Endometrial microvascular endothelial cells (primary cell): ENCODE results near the gene POLR3C. TPM values are rescaled to one million over a fixed set of nuclear protein-coding genes. Genes with fewer than 3 reads are reported as not detected.
"Not testable (repeated sequence)": the region's sequence is repeated elsewhere in the genome, so short reads cannot be mapped to it uniquely, and the experiment has no call there.

Experiments used
- in situ Hi-C: cut with HindIII; loops from 2 replicates; pipeline ENCODE4 v1.10.0; 2017; ENCODE audit warnings: low sequenced_read_pairs, low pct_unique_long_range_greater_than_20kb; ENCODE audit errors: inconsistent ontology term
- total RNA-seq: library from RNA; depleted of rRNA; stranded (reverse); fragments of >200 nt; gene quantifications from one replicate; pipeline ENCODE4 v1.2.3, GENCODE V29; 2015; ENCODE audit errors: inconsistent ontology term

Gene POLR3C, protein sequence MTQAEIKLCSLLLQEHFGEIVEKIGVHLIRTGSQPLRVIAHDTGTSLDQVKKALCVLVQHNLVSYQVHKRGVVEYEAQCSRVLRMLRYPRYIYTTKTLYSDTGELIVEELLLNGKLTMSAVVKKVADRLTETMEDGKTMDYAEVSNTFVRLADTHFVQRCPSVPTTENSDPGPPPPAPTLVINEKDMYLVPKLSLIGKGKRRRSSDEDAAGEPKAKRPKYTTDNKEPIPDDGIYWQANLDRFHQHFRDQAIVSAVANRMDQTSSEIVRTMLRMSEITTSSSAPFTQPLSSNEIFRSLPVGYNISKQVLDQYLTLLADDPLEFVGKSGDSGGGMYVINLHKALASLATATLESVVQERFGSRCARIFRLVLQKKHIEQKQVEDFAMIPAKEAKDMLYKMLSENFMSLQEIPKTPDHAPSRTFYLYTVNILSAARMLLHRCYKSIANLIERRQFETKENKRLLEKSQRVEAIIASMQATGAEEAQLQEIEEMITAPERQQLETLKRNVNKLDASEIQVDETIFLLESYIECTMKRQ
- total RNA-seq, result 30.4 TPM

DNA sequence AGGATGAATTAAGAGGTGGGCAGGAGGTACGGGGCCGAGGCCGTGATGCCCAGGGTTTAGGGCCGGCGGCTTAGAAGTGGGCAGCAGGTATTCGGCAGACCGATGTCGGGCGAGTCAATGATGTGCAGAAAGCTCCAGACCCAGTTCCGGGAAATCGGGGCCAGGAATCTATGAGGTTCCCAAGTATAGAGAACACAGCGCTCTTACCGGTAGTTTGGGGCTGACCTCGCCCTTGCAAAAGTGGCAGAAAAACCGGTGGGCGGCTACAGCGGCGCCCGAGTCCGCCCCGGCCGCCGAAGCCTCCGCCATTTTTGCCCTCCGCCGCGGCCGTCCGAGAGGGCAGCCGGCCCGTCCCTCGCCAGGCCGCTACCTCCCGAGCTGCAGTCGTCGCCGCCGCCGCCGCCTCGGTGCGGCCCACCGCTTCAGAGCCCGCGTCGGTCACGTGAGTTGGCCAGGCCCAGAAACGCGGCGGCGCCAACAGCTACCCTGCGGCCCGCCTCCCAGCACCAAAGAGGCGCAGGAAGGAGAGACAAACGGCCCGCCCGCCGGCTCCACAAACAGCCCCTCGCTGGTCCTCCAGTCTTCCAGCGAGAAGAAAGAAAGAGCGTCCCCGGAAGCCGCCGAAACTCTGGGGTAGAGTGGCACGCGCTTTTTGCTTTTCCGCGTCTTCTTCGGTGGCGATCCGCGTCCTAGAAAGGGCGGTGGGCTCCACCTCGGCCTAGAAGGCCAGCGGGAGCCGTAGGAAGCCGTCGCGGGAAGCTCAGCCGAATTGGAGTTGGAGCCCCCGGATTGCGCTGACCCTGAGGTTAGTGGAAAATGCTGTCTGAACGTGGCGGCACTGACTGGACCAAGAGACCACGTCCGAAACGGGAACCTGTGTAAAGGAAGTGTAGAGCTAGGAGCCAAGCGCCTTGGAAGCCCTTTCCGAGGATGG, at the start of gene POLR3C, which contains the start of gene RNF115:
Gene POLR3C (plus strand): TSS at position 636 of the 934 bp plus-strand sequence. CDS start 1,577 bp downstream, outside the sequence.
Gene RNF115 (minus strand): TSS at position 531 of the 934 bp plus-strand sequence. CDS start 222 bp downstream, at position 309.
- in situ Hi-C loops, result no loop called here

- in situ Hi-C loops, result no loop called here
These were observed 46.4 kb upstream of the POLR3C start for GRCh38 chr1:145777357-145778145.

DNA sequence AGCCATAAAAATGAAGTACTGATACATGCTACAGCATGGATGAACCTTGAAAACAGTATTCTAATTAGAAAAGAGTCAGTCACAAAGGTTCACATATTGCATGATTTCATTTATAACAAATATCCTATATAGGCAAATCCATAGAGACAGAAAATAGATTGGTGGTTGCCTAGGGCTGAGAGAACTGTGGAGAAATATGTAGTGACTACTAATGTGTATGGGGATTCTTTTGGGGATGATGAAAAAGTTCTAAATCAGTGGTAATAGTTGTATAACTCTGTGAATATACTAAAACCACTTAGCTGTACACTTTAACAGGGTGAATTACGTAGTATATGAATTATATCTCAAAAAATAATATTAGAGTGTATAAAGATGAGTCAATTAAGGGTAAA, 45.9 kb upstream of the POLR3C start:
- in situ Hi-C loops, result no loop called here

DNA sequence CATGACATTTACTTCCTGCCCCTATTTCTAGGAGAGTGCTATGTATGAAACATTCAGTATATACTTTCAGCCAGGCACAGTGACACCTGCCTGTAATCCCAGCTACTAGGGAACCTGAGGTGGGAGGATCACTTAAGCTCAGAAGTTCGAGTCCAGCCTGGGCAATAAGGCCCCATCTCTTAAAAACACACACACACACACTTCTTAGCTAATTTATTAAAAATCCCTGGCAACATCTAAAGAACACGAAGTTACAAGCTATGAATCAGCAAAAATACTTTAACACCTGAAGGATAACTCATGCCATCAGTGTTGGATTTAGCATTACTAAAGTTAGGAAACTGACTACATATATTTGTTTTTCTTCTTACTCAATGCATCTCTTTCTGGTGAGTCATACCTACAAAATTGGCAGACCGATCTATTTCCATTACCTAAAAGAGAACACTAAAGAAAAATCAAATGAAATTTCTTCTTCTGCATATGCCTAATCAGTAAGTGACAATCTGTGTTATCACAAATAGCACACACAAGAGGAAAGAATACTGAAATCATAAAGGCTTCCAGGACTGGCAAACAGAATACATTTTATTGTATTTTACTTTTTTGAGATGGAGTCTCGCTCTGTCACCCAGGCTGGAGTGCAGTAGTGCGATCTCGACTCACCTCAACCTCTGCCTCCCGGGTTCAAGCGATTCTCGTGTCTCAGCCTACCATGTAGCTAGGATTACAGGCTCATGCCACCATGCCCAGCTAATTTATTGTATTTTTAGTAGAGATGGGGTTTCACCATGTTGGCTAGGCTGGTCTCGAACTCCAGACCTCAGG, 41.5 kb upstream of the POLR3C start:
- in situ Hi-C loops, result no loop called here

DNA sequence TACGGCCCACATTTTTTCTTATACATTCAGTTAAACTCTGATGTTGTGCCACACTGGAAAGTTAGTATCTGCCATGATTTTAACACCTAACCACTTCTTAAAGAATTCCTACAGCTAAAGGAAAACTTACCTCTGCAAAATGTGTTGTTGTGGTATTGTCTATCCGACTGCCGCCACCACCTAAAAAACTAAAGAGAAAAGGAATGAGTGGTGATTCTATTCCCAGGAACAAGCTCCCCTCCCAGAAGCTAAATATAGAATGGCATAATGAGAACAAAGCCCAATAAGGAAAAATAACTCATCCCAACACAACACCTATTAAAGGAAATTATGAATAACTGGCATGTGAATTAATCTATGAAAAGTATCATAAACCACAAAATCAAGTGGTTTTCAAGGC, 39.6 kb upstream of the POLR3C start:
- in situ Hi-C loops, result no loop called here

- in situ Hi-C loops, result no loop called here
These were observed 38.5 kb upstream of the POLR3C start for GRCh38 chr1:145785547-145785946.

GRCh38 chr1:145786271-145786670, 37.7 kb upstream of the POLR3C start:
- in situ Hi-C loops, result no loop called here

DNA sequence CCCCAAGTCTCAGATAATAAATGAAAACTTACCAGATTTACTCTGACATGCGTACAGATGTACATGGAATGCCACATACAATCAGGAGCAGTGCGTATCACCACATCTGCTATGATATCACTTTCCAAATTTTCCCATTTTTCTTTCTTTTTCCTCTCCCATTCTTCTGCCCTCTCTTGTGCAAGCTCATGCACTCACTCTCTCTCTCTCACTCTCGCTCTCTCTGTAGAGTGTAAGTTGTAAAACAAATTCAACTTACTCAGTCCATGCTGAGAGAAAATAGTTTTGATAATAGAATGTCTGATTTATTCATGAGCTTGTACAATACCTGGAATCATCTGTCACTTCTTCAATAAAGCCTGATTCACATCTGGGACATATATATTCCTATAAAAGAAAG, 35.4 kb upstream of the POLR3C start:
- in situ Hi-C loops, result no loop called here

DNA sequence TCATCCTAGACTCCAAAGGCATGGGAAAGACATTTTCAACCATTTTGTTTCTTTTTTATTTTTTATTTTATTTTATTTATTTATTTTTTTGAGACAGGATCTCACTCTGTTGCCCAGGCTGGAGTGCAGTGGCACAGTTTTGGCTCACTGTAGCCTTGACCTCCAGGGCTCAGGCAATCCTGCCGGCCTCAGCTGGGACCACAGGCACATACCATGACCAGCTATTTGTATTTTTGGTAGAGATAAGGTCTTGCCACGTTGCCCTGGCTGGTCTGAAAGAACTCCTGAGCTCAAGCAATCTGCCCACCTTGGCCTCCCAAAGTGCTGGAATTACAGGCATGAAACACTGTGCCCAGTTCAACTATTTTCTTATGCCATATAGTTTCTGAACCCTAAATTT, 32.1 kb upstream of the POLR3C start:
- in situ Hi-C loops, result not testable (repeated sequence)

- in situ Hi-C loops, result no loop called here
These were observed 31.5 kb upstream of the POLR3C start for GRCh38 chr1:145792484-145792883.

- in situ Hi-C loops, result no loop called here
These were observed 28.6 kb upstream of the POLR3C start for GRCh38 chr1:145795257-145795881.

GRCh38 chr1:145796753-145797152, 27.2 kb upstream of the POLR3C start:
- in situ Hi-C loops, result no loop called here

DNA sequence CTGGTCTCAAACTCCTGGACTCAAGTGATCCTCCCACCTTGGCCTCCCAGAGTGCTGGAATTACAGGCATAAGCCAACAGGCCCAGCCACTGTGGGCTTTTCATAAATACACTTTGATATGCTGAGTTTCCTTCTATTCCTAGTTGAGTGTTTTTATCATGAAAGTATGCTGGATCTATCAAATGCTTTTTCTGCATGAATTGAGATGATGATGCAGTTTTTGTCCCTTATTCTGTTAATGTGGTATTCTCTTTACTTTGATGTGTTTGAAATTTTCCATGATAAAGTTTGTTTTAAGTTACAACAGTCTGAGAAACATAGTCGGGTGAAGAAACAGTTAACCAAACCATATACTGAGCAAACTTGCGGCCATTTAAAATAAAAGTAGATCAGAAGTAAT, 24.2 kb upstream of the POLR3C start:
- in situ Hi-C loops, result no loop called here

DNA sequence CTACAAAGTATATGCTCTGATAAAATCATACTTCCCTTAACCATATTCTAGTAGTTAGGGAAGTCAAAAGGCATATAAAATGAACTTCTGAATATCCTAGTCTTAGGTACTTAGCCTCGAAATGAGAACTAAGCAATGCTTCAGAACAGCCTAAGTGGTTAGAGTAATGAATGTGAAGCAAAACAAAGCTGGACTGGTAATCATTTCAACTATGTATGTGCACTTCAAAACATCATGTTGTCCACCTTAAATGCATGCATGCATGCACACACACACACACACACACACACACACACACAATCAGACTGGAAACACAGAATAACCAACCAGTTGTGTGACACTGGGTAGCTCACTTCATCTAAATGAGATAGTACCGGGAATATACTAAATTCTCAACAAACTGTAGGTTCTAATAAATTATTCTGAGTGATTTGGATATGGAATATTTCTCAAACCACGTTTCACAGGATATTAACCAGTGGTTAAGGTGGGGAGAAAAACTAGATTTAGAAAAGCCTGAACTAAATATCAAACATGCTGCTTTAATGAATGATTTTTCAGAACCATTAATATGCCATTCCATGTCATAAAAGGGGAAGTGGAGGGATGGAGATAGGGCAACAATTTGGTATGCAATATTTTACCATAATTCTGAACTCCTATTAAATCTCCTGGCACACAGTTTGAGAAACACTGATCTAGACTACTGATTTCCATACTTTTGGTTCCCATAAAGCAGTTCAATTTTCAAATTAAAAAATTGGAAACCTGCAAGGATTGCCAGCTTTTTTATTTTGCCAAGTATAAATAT, 19.6 kb upstream of the POLR3C start:
- in situ Hi-C loops, result no loop called here

GRCh38 chr1:145805057-145805456, 18.9 kb upstream of the POLR3C start:
- in situ Hi-C loops, result no loop called here

DNA sequence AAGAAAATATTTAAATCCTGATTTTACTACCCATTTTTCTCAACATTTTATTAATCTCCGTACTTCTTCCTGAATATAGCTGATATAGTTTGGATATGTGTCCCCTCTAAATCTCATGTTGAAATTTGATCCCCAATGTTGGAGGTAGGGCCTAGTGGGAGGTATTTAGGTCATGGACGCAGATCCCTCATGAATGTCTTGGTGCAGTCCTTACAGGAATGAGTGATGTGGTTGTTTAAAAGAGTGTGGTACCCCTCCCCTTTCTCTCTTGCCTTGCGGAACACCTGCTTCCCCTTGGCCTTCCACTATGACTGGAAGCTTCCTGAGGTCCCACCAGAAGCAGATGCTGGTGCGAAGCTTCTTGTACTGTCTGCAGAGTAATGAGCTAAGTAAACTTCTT, 17.6 kb upstream of the POLR3C start:
- in situ Hi-C loops, result no loop called here

DNA sequence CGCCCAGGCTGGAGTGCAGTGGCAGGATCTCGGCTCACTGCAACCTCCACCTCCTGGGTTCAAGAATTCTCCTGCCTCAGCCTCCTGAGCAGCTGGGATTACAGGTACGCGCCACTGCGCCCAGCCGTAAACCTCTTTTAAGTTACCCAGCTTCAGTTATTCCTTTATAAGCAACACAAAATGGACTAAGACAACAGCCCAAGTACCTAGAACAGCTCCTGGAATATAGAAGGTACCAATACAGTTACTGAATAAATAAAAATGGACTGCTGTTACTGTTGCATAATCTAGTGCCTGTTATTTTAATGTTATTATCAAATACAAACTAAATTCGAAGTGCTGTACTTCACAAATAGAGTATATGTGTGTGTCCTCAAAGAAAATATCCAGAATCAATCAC, 17.2 kb upstream of the POLR3C start:
- in situ Hi-C loops, result no loop called here
